IPS-NIHi11 (cell line): ENCODE data around the gene MLYCD.

Experiments used
- DNase-seq: peaks from one replicate; pipeline ENCODE4 v3.0.0; 2012; ENCODE audit warnings: mixed read lengths, low spot score

MLYCD gene

DNA sequence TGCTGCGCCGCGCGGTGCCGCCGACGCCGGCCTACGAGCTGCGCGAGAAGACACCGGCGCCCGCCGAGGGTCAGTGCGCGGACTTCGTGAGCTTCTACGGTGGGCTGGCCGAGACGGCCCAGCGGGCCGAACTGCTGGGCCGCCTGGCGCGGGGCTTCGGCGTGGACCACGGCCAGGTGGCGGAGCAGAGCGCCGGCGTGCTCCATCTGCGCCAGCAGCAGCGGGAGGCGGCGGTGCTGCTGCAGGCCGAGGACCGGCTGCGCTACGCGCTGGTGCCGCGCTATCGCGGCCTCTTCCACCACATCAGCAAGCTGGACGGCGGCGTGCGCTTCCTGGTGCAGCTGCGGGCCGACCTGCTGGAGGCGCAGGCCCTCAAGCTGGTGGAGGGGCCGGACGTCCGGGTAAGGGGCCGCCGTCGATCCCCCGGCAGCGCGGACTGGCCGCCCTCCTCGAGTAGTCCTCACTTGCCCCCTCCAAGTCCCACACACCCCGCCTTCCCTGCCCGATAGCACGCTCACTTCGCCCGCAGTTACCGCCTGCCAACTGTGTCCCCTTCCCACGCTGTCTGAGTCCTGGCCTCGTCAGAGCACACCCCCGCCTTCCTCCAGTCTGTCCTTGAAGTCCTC lies 470 bp downstream of the MLYCD start:
- peak; percentile 72 for DNase-seq

DNA sequence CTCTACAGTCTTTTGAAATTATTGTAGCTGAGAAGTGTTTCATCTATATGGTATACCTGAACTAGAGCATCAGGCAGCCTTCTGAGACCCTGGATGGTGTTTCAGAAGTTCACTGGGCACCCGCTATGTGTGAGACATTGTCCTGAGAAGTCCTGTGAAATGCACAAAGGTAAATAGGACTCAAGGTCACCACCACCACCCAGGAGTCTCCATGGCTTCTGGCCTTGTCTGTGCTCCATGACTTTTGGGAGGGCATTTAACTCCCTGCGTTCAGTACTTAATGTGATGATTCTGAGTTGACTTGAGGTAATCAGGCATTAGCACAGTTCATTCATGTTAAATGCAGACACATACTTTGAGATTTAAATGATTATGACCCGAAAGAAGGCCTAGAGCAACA lies 1.1 kb downstream of the MLYCD start:
- DNase-seq: no peak

- DNase-seq: no peak
Observed at GRCh38 chr16:83900571-83900970, 1.7 kb downstream of the MLYCD start.

- DNase-seq: no peak
Observed at GRCh38 chr16:83901101-83901500, 2.2 kb downstream of the MLYCD start.

- DNase-seq: no peak
Observed at GRCh38 chr16:83903751-83904150, 4.8 kb downstream of the MLYCD start.

- DNase-seq: no peak
Observed at GRCh38 chr16:83906683-83907082, 7.8 kb downstream of the MLYCD start.

DNA sequence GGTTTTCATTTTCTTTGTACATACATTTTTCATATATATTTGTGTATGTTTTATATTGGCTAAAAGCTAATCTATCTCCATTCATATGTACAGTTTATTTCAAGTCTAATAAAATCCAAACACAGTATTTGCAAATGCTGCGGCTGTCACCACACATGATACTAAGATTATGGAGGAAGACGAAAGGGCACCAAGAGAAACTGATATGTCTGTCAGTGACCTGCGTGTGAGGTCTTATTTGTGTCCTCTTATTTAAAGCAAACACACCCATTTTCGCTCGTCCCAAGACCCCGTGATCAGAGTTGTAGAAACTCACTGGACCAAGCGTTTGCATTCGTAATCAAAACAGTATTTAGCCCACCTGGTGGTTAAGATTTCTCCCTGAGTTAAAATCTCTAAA lies 8.2 kb downstream of the MLYCD start:
- no peak for DNase-seq

GRCh38 chr16:83907631-83908250 lies 8.8 kb downstream of the MLYCD start:
- no peak for DNase-seq

DNA sequence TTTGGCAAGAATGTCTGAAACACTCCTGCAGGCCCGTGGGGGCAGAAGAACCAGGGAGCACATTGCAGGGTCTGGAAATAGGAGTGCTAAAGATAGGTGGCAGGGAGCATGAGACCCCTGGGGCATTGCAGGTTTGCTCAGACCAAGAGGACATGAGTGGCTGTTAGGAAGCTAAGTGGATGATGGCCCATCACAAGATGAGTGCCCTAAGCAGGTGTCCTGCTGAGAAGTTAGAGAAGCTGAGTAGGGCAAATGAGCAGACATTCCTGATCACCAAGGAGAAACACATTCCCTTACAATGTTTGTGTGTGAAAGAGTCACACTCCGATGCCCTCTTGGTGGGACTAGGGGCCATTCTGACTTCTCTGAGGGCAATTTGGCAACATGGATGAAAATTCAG lies 9.9 kb downstream of the MLYCD start:
- DNase-seq: peak; percentile 5

DNA sequence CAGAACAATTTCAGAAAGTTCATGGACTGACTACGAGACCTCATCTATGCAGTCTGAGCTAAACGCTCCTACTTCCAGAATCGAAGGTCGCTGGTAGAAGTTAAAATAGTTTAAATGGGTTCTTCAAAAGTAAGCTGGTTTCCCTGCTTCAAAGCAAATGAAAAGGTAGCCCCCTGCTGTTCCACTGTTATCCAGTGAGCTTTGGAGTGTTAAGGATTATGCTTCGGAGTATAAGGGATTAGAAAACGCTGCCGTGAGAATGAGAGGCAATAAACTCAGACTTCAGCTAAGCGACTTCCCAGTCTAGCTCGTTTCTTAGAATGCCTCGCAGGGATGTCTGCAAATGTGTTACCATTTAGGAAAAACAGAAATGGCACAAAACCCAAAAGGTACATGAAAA lies 12.4 kb downstream of the MLYCD start:
- peak; percentile 6 for DNase-seq

DNA sequence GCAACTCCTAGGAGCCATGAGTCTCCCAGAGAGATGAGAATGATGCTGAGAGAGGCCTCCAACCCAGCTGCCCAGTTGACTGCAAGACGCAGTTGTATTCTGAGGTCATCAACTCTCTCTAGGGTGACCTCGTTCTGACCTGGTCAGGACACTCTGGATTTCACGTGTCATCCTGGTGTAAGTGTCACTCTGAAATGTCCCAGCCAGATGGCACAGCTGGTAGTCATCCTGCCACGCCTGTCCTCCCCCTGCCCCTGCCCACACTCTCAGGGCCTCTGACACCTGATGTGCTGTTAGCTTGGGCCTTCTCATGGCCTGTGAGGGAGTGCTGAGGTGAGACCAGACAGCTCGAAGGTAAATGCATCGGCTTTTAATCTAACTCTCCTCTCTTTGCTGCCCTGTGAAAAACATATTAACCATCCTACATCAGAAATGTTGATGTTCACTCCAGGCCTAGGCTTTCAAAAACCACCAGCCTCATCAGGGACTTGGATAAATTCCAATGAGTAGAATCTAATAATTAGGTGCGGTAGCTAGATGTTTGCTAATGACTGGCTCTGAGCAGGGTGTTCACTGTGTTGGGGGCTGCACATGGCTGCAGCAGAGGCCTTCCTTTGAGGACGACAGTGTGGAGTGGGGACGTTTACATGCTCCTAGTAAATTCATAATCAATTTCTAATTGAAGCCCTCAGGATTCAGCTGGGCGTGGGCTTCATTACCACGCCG lies 13.8 kb downstream of the MLYCD start:
- DNase-seq: no peak

GRCh38 chr16:83913245-83913633 lies 14.3 kb downstream of the MLYCD start:
- peak; percentile 9 for DNase-seq

DNA sequence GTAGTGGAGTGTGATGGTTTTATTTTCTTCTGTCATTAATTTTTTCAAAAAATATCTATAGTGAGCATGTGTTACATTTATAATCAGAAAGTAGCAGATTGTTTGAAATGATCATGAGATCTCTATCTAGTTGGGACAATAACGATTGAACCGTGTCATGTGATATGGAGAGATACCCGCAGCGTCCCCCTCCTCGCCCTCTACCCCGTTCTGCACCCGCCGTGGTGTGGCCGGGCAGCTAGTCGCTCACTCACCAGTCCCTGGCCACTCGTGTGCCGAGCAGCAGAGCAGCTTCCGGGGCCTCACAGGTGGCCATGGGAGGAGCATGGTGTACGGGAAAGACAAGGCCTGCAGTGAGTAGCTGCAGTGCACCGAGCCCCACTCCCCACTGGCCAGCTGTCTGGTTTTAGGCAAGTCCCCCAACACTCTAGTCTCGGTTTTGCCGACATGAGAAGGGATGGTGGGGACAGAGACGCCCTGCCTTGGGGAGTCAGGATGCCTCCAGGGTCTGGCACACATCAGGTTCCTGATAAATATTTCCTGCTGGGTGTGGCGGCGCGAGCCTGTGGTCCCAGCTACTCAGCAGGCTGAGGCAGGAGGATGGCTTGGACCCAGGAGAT lies 15.3 kb downstream of the MLYCD start:
- DNase-seq: peak; percentile 10

- peak; percentile 5 for DNase-seq
Observed at GRCh38 chr16:83915081-83915480, 16.2 kb downstream of the MLYCD start.

DNA sequence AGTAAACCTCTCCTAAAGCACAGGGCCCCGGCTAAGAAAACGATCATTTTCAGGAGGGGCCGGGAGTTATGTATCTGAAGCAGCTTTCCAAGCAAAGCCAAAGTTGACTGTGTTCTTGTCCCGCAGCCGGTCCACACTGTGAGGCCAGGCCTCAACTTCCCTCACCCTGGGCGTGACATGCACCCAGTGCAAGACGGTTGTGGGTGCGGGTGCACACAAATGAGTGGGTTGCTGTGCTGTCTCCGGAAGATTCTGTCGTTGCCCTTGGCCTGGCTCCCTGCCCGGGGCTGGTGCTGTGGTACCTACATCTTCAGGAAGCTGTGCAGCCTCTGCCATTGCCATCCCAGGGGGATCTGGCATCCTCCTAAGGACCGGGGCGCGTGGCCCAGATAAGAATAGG lies 16.6 kb downstream of the MLYCD start:
- DNase-seq: peak; percentile 7

- DNase-seq: no peak
Observed at GRCh38 chr16:83917152-83918120, 18.5 kb downstream of the MLYCD start.

DNA sequence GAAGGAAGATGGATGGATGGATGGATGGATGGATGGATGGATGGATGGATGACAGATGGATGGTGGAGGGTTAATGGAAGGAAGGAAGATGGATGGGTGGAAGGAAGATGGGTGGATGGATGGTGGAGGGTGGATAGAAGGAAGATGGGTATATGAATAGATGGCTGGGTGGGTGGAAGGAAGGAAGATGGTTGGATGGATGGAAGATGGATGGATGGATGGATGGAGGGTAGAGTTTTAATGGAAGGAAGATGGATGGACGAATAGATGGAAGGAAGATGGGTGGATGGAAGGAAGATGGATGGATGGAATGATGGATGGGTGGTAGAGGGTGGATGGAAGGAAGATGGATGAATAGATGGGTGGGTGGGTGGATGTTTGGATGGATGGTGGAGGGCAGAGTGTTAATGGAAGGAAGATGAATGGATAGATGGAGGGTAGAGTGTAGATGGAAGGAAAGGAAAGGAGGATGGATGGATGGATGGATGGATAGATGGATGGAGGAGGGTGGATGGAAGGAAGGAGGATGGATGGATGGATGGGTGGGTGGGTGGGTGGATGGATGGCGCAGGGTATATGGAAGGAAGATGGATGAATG lies 22.1 kb downstream of the MLYCD start:
- no peak for DNase-seq

- no peak for DNase-seq
Observed at GRCh38 chr16:83923581-83924365, 24.9 kb downstream of the MLYCD start.

DNA sequence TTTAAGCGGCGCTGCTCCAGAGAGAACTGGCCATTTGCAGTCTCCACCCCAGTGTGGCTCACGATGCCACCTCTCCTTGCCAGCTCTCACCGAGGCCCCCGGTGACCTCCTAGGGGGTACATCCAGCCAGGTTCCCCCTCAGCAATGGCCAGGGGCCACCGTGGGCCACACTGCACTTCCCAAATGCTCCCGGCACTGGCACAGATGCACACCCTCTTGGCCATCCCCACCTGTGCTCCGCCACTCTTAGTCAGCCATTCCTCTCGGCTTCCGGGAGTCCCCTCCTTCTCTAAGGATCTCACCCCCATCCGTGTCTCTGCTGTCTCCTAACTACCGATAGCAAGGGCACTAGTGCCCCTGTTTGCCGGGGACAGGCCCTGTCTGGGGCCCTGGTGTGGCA lies 25.8 kb downstream of the MLYCD start:
- DNase-seq: no peak

GRCh38 chr16:83925095-83925905 lies 26.4 kb downstream of the MLYCD start:
- peak; percentile 7 for DNase-seq
